Measurements from ENCODE around the gene OSBPL9.
"Not testable (repeated sequence)": the region's sequence is repeated elsewhere in the genome, so short reads cannot be mapped to it uniquely, and the experiment has no call there.

OSBPL9 gene

DNA sequence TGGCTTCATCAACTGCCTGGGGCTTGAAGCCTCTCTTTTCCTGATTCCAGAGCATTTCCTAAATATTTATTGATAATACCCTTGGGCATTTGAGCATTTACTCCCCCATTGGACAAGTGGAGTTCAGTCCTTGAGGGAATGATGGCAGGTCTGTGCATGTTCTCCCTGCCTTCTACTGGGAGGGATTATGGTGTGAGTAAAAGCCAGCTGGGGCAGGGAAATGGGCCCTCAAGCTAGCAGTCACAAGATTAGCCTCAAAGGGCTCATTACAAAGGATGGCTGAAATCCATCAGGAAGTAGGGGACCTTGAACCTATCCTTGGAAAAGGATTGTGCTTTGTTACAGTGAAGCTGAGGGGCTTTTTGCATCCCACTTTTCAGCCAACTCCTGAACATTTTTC, 24.2 kb upstream of the OSBPL9 start:
- Histone ChIP-seq H3K9ac (ENCODE audit: insufficient read length) (no peak overlapping the region), H3K36me3 (ENCODE audit: insufficient read depth, low read length) (no peaks in the 10 kb centered on the region), H3K9me3 (ENCODE audit: low read depth, low read length) (no peaks in the 10 kb centered on the region), H3K4me3 (no peak overlapping the region), H3K27ac (no peak overlapping the region)
- no peak for DNase-seq (ENCODE audit: low read depth, low spot score)
- TF ChIP-seq FOXP2 (optimal IDR thresholded peaks at IDR 0.05; ENCODE audit: control extremely low read depth, extremely low read length, insufficient read depth) (no peak), POLR2AphosphoS5 (IDR thresholded peaks at IDR 0.05; ENCODE audit: borderline replicate concordance, low read depth, low read length) (no peak), EZH2 (IDR thresholded peaks at IDR 0.05) (no peak)

DNA sequence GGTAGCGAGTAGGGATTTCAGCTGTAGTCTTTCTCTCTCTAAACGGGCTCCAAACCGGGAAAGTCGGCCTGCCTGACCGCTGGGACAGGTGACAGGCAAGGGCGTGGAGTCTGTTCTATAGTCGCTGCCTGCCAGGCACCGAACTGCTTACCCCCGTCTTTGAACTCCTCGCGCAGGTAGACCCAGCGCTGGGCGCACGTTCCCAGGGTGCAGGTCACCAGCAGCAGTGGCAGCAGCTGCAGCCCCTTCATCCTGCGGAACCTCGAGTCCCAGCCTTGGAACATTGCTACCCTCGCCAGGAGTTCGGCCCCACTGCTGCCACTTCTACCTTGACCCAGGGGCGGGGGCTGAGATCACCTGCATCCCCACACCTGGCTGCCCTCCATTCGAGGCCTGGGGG, 22.2 kb upstream of the OSBPL9 start:
- H3K27ac ChIP-seq = no peak overlapping the region
- no peak for DNase-seq (ENCODE audit: low read depth, low spot score)
- TF ChIP-seq FOXP2 (optimal IDR thresholded peaks at IDR 0.05; ENCODE audit: control extremely low read depth, extremely low read length, insufficient read depth) = no peak
- TF ChIP-seq POLR2AphosphoS5 (IDR thresholded peaks at IDR 0.05; ENCODE audit: borderline replicate concordance, low read depth, low read length) = no peak
- TF ChIP-seq EZH2 (IDR thresholded peaks at IDR 0.05) = no peak
- H3K9me3 ChIP-seq (ENCODE audit: low read depth, low read length) = no peaks in the 10 kb centered on the region
- no peaks in the 10 kb centered on the region for H3K36me3 ChIP-seq (ENCODE audit: insufficient read depth, low read length)
- H3K9ac ChIP-seq (ENCODE audit: insufficient read length) = no peak overlapping the region
- no peak overlapping the region for H3K4me3 ChIP-seq

DNA sequence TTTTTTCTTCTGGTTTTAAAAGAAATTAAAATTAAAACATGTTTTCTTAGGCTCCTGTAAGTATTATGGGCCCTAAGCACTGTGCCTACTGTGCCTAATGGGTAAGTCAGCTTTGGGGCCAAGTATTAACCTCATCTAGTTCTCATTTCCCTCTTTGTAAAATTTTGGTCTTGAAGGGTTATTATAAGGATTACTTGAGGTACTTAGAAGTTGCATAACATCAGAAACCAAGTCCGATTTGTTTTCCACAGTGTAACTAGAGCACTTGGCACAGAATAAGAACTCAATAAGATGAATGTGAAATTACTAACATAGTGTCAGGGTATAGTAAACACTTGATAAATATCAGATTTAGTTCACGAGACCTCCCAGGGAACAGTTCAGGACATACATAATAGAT, 16.4 kb upstream of the OSBPL9 start:
- H3K9me3 ChIP-seq (ENCODE audit: low read depth, low read length) = no peaks in the 10 kb centered on the region
- no peak for DNase-seq (ENCODE audit: low read depth, low spot score)
- no peak overlapping the region for H3K4me3 ChIP-seq
- no peaks in the 10 kb centered on the region for H3K36me3 ChIP-seq (ENCODE audit: insufficient read depth, low read length)
- no peak for TF ChIP-seq FOXP2 (optimal IDR thresholded peaks at IDR 0.05; ENCODE audit: control extremely low read depth, extremely low read length, insufficient read depth)
- TF ChIP-seq POLR2AphosphoS5 (IDR thresholded peaks at IDR 0.05; ENCODE audit: borderline replicate concordance, low read depth, low read length) = no peak
- TF ChIP-seq EZH2 (IDR thresholded peaks at IDR 0.05) = no peak
- no peak overlapping the region for H3K9ac ChIP-seq (ENCODE audit: insufficient read length)
- H3K27ac ChIP-seq = no peak overlapping the region

DNA sequence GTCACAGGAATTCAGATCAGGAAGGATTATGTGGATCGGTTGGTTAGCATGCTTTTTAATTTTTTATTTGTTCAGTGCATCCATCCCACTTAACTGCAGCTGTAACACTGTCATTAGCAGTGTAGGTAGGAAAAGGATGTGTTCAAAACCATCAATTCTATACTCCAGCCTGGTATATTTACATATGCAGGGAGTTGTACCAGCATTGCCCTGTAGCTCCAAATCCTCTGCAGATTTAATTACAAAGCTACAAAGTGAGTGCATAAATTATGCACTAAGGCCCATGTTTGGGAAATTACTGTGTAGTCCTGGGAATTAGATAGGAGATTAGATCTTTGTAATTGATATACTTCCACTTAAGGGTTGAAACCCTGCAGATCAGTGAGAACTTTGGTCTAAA, 15.9 kb upstream of the OSBPL9 start:
- Histone ChIP-seq H3K4me3 (no peak overlapping the region), H3K27ac (no peak overlapping the region), H3K9me3 (ENCODE audit: low read depth, low read length) (no peaks in the 10 kb centered on the region), H3K9ac (ENCODE audit: insufficient read length) (no peak overlapping the region), H3K36me3 (ENCODE audit: insufficient read depth, low read length) (no peaks in the 10 kb centered on the region)
- no peak for DNase-seq (ENCODE audit: low read depth, low spot score)
- TF ChIP-seq FOXP2 (optimal IDR thresholded peaks at IDR 0.05; ENCODE audit: control extremely low read depth, extremely low read length, insufficient read depth) (no peak), EZH2 (IDR thresholded peaks at IDR 0.05) (no peak), POLR2AphosphoS5 (IDR thresholded peaks at IDR 0.05; ENCODE audit: borderline replicate concordance, low read depth, low read length) (no peak)

GRCh38 chr1:51605961-51606723, 10.8 kb upstream of the OSBPL9 start:
- H3K36me3 ChIP-seq (ENCODE audit: insufficient read depth, low read length) = no peaks in the 10 kb centered on the region
- no peak overlapping the region for H3K9ac ChIP-seq (ENCODE audit: insufficient read length)
- no peak for DNase-seq (ENCODE audit: low read depth, low spot score)
- H3K27ac ChIP-seq = no peak overlapping the region
- no peaks in the 10 kb centered on the region for H3K9me3 ChIP-seq (ENCODE audit: low read depth, low read length)
- TF ChIP-seq EZH2 (IDR thresholded peaks at IDR 0.05) (no peak), POLR2AphosphoS5 (IDR thresholded peaks at IDR 0.05; ENCODE audit: borderline replicate concordance, low read depth, low read length) (no peak), FOXP2 (optimal IDR thresholded peaks at IDR 0.05; ENCODE audit: control extremely low read depth, extremely low read length, insufficient read depth) (no peak)
- H3K4me3 ChIP-seq = no peak overlapping the region

GRCh38 chr1:51607681-51608095, 9.2 kb upstream of the OSBPL9 start:
- Histone ChIP-seq H3K9ac (ENCODE audit: insufficient read length) (no peak overlapping the region), H3K4me3 (no peak overlapping the region), H3K27ac (peak overlapping the region; percentile 43; the same call in 1 of the 2 replicates), H3K9me3 (ENCODE audit: low read depth, low read length) (no peaks in the 10 kb centered on the region), H3K36me3 (ENCODE audit: insufficient read depth, low read length) (no peaks in the 10 kb centered on the region)
- no peak for DNase-seq (ENCODE audit: low read depth, low spot score)
- TF ChIP-seq EZH2 (IDR thresholded peaks at IDR 0.05) (no peak), POLR2AphosphoS5 (IDR thresholded peaks at IDR 0.05; ENCODE audit: borderline replicate concordance, low read depth, low read length) (no peak), FOXP2 (optimal IDR thresholded peaks at IDR 0.05; ENCODE audit: control extremely low read depth, extremely low read length, insufficient read depth) (no peak)

DNA sequence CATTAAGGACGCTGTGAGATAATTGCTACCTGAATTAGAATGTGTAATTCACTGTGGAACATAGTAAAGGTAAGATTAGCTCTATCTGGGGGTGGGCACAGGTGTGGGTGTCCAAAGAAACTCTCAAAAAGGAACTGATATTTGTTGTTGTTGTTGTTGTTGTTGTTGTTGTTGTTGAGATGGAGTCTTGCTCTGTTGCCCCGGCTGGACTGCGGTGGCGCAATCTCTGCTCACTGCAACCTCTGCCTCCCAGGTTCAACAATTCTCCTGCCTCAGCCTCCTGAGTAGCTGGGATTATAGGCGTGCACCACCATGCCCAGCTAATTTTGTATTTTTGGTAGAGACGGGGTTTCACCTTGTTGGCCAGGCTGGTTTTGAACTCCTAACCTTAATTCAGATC, 6.8 kb upstream of the OSBPL9 start:
- not testable (repeated sequence) for H3K36me3 ChIP-seq (ENCODE audit: insufficient read depth, low read length); H3K4me3 ChIP-seq; H3K9me3 ChIP-seq (ENCODE audit: low read depth, low read length); DNase-seq (ENCODE audit: low read depth, low spot score); H3K9ac ChIP-seq (ENCODE audit: insufficient read length); H3K27ac ChIP-seq

GRCh38 chr1:51610637-51611036, 6.3 kb upstream of the OSBPL9 start:
- H3K36me3 ChIP-seq (ENCODE audit: insufficient read depth, low read length) = no peaks in the 10 kb centered on the region
- no peak for DNase-seq (ENCODE audit: low read depth, low spot score)
- no peaks in the 10 kb centered on the region for H3K9me3 ChIP-seq (ENCODE audit: low read depth, low read length)
- H3K4me3 ChIP-seq = no peak overlapping the region
- no peak overlapping the region for H3K27ac ChIP-seq
- no peak overlapping the region for H3K9ac ChIP-seq (ENCODE audit: insufficient read length)
- TF ChIP-seq EZH2 (IDR thresholded peaks at IDR 0.05) = no peak
- no peak for TF ChIP-seq FOXP2 (optimal IDR thresholded peaks at IDR 0.05; ENCODE audit: control extremely low read depth, extremely low read length, insufficient read depth)
- no peak for TF ChIP-seq POLR2AphosphoS5 (IDR thresholded peaks at IDR 0.05; ENCODE audit: borderline replicate concordance, low read depth, low read length)

DNA sequence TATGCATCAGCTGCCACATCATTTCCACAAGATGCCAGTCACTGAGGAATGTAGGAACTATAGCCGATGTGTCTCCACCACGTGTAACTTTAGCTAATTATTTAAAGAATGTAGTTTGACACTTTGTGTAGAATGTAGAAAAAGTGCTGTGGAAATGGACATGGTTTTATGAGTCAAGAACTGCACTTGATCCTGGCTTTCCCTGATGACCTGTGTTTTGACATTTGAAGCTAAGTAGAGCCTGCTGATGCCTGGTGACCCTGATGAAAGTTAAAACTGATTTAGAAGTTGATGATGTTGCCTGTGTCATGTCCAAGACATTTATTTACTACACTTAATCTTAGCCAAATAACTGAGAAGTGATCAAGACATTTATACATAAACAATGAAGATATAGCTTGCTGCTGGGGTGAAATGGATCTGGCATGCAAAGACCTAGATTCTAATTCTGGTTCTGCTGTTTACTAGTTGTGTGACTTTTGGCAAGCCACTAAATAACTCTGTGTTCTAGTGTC, 4.4 kb upstream of the OSBPL9 start:
- TF ChIP-seq POLR2AphosphoS5 (IDR thresholded peaks at IDR 0.05; ENCODE audit: borderline replicate concordance, low read depth, low read length) (no peak), FOXP2 (optimal IDR thresholded peaks at IDR 0.05; ENCODE audit: control extremely low read depth, extremely low read length, insufficient read depth) (no peak), EZH2 (IDR thresholded peaks at IDR 0.05) (no peak)
- H3K27ac ChIP-seq = no peak overlapping the region
- no peak overlapping the region for H3K9ac ChIP-seq (ENCODE audit: insufficient read length)
- DNase-seq (ENCODE audit: low read depth, low spot score) = no peak
- H3K36me3 ChIP-seq (ENCODE audit: insufficient read depth, low read length) = no peaks in the 10 kb centered on the region
- no peak overlapping the region for H3K4me3 ChIP-seq
- no peaks in the 10 kb centered on the region for H3K9me3 ChIP-seq (ENCODE audit: low read depth, low read length)
